IPS DF 4.7 (cell line): Measurements from ENCODE around the gene LYPD5.
A peak's percentile ranks its signal among the peaks of the same experiment; 100 is the strongest.
"Not testable (repeated sequence)": the region's sequence is repeated elsewhere in the genome, so short reads cannot be mapped to it uniquely, and the experiment has no call there.

Experiments
- DNase-seq: peaks from one replicate; pipeline ENCODE4 v3.0.0-alpha.2; 2013; ENCODE audit warnings: low spot score; ENCODE audit errors: extremely low read depth

The LYPD5 gene

DNA sequence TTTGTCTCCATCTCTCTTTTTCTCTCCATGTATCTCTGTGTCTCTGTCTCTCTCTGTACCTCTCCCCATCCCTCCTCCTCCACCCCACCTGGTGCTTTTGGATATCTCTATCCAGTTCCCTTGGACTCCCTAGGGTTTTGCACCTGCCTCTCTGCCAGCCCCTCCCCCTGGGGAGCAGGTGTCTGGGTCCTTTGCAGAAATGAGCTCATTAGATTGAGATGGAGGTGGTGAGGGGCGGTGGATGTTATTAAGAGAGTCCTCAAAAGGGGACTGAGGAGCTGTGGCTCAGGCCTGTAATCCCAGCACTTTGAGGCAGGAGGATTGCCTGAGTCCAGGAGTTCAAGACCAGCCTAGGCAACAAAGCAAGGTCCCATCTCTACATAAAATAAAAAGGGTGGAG, 23.6 kb downstream of the LYPD5 start:
- DNase-seq, result no peak

DNA sequence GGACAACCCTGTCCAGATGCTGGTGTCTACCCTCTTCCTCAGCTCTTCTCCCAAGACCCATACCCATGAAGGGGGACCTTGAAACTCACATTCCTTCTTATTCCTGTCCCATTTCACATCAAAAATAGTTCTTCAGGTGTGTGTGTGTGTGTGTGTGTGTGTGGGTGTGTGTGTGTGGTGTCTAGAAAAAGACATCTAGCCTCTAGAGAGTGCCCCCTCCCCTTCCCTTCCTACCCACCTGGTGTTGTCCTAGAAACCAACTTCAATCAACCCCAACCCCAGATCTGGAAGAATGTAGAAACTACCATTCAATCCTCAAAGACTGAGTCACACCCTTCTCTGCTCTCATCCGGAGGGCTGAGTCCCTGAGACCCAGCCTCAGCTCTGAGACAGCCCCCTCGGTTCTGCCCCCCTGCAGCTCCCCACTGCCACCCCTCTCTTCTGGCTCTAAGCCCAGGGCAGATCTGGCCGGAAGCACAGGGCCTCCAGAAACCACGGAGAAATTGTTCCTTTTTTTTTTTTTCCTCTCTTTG, 25.0 kb downstream of the LYPD5 start:
- DNase-seq, result no peak

GRCh38 chr19:43776286-43776685, 26.0 kb downstream of the LYPD5 start:
- DNase-seq, result no peak

DNA sequence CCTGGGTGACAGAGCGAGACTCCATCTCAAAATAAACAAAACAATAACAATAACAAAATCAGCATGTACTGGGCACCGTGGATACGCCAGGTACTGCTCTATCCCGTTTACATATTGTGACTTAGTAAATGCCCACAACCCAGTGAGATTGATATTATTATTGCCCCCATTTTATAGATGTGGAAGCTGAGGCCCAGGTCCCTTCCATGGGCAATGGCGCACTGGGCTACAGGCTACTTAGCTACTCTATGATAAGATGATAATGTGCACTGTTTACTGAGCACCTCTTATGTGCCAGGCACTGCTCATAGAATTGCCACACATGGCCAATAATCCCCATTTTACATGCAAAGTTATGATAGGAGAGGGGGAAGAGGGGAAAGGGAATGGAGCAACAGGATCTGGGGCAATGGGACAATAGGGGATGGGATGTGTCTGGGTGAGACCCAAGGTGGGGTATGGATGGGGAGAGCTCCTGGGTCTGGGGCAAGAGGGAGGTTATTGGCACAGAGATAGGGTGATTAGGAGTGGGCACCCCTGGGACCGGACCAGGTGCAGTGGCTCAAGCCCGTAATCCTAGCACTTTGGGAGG, 26.9 kb downstream of the LYPD5 start:
- no peak for DNase-seq

GRCh38 chr19:43774940-43775258, 27.3 kb downstream of the LYPD5 start:
- DNase-seq, result not testable (repeated sequence)

DNA sequence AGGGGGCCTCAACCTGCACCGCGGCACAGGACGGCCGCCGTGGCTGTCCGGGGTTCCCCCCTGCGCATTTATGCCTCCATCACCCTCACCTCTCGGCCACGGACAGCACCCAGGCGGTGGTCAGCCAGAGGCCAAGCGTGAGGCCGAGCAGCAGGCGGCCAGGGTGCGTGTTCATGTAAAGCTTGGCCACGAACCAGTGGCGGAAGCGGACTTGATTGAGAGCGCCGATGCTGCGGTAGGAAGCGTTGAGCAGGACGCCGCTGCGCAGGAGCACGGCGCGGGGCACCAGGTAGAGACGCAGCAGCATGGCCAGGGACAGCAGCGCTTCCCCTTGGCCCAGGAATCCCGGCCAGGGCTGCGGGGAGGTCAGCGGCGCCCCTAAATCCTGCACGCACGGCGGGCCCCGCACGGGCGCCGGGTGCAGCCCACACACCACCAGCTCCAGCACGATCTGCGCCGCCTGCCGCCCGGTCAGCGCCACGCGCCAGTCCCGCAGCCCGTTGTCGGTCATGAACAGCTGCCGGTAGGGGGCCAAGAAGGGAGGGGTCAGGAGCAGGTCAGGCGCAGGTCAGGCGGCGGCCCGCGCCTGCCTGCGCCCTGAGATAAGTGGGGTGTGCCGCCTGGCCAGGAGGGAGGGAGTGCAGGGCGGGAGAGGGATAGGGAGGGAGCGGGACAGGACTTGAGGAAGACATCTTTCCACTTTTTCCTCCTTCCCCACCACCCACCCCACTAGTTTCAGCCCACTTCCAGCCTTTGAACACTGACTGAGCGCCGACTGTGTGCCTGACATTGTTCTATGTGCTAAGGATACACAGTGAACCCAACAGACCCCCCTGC, 27.9 kb downstream of the LYPD5 start:
- DNase-seq, result no peak

DNA sequence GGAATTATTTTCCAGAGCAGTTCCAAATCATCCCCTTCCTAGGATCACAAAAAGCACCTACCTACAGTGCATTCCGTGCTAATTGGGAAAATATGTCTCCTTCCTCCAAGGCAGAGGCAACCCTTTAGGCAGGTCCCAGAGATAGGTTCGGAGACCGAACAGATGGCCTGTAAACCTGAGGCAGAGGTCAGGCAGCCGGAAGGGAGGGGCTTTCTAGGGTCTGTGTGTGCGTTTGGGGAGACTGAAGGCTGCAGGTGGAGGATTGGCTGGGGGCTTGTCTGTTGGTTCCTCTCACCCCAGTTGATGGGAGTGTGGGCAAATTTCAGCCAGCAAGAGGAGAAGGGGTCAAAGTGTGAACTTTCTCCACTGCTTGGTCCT, 28.5 kb downstream of the LYPD5 start:
- DNase-seq, result no peak

DNA sequence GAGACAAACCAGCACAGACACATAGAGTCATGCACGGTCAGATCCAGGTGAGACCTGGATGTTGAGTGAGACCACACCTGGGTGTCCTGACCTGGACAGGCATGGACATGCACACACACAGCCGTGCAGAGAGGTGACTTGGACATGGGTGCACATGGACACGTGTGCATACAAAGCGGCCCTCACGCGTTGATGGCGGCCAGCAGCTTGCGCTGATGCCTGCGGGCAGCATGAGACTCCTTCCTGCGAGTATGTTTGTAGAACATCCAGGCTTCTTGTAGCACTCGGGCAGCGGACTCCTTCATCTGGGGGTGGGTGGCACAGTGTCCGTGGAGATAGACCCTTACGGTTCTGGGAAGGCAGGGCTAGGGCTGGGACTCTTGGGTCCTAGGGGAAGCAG, 33.0 kb downstream of the LYPD5 start:
- no peak for DNase-seq

DNA sequence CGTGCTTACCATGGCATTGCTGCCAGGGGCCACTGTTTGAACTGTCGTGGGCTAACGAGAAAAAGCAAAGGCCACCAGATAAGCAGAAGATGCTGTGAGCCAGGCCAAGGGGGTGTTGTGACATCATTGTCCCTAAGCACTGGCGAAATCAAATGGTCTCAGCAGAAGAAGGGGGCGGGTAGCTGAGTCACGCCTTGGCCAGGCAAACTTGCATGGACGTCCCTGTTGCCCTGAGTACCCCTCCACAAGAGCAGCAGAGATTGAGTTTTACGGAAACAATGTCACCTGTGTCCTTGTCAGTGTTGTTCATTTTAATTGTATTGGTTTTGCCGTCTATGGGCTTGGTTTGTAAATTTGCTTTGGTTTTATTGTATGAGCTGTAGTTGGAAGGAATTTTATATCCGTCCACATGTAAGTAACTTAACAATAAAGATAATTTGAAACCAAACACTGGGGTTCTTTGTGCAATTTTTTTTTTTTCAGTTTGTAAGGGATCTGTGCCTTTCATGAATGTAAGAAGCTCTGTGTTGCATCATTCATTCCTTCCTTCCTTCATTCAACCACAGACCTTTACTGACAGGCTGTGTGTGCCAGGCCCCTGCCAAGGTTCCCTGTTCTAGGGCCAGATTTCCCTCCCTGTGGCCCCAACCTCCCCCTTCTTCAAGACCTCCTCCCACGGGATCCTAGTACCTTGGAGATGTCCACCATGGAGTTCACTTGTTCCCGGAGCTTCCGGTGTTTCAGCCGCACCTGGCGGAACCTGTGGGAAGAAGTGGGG, 33.8 kb downstream of the LYPD5 start:
- no peak for DNase-seq

DNA sequence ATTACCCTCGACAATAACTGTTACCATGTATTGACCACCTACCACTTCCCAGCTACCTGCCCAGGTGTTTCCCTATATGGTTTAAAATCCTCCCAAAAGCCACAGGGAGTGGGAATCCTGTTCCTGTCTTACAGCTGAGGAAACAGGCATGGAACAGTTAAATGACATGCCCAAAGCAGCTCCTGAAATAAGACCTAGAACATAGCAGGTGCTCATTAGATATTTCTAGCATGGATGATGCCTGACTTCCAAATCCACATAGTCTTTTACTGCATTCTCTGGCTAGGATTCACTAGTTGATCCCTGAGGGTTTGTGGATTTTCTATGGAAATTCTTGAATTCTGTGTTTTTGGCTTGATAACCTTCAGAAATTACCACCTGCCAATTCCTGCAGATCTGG, 34.4 kb downstream of the LYPD5 start:
- DNase-seq, result no peak

GRCh38 chr19:43767316-43767715, 34.9 kb downstream of the LYPD5 start:
- no peak for DNase-seq

DNA sequence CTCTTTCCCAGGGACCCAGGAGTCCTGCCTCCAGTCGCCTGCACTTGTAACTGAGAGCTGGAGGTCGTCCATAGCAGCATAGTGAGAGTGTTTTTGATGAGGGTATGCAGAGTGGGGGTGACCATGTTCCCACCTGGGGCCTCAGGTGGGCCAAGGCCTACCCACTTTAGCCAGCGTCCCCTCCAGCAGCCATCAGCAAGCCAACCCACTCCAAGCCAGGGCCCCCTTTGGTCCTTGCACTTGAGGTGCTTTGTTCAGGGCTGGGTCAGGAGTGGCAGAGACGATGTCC, 35.5 kb downstream of the LYPD5 start:
- no peak for DNase-seq

DNA sequence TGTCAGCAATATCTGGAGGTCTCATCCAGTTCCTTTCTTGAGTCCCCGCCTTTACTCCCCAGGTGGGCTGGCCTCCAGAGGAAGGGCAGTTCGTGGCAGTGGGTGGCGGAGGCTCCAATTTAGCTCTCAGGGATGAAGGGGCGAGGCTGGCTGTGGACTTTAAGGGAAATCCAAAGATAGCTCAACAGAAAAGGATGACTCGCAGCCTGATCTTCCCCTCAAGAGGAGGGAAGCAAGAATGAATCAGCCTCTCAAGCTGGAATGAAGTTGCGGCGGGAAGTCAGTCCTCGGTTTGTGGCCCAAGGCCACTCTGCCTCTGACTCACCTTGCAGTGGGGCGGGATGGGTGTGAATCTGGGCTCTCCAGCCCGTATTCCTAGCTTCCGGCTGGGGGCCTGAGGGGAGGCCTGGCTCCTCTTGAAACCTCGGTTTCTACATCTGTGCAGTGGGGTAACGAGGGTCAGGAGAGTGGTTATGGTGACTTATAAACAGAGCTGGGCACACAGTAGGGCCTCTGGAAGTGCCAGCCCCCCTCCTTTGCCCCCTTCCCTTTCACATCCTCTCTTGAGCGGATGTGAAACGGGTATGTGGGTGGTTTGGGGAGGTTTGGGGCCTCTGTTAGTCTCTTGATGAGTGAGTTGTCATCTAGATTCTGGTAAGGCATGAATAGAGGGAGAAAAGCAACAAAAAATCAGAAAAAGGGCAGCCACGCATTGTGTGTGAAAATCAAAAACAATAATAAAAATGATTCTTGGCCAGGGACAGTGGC, 37.0 kb downstream of the LYPD5 start:
- no peak for DNase-seq

DNA sequence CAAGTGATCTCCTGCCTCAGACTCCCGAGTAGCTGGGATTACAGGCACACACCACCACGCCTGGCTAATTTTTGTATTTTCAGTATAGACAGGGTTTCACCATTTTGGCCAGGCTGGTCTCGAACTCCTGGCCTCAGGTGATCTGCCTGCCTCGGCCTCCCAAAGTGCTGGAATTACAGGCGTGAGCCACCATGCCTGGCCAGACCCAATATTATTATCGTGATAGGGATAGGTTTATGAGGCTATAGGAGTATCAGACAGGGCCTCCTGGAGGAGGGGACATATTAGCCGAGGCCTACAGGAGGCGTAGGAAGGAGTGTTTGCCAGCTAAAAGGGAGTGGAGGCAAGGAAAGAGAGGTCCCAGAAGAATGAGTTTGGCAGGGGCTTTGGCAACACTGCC, 37.6 kb downstream of the LYPD5 start:
- not testable (repeated sequence) for DNase-seq

- DNase-seq, result no peak
Observed at GRCh38 chr19:43763473-43763939, 38.7 kb downstream of the LYPD5 start.

GRCh38 chr19:43762814-43763213, 39.4 kb downstream of the LYPD5 start:
- DNase-seq, result no peak

DNA sequence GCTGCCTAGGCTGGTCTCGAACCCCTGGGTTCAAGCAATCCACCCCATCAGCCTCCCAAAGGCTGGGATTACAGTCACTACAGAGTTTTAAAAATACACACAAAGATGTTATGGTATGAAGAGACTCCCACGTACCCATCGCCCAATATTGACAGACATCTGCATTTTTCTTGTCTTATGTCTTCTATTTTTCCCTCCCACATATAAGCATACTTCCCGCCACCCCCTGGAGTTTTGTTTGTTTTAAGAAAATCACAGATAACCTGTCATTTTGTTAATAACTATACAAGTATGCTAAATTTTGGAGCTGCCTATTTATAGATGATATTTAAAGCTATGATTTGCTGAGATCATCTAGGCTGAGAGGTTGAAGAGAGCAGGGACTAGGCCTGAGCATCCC, 41.3 kb downstream of the LYPD5 start:
- DNase-seq, result no peak

GRCh38 chr19:43759515-43759914, 42.7 kb downstream of the LYPD5 start:
- no peak for DNase-seq

- DNase-seq, result no peak
Observed at GRCh38 chr19:43755256-43755801, 46.9 kb downstream of the LYPD5 start.

DNA sequence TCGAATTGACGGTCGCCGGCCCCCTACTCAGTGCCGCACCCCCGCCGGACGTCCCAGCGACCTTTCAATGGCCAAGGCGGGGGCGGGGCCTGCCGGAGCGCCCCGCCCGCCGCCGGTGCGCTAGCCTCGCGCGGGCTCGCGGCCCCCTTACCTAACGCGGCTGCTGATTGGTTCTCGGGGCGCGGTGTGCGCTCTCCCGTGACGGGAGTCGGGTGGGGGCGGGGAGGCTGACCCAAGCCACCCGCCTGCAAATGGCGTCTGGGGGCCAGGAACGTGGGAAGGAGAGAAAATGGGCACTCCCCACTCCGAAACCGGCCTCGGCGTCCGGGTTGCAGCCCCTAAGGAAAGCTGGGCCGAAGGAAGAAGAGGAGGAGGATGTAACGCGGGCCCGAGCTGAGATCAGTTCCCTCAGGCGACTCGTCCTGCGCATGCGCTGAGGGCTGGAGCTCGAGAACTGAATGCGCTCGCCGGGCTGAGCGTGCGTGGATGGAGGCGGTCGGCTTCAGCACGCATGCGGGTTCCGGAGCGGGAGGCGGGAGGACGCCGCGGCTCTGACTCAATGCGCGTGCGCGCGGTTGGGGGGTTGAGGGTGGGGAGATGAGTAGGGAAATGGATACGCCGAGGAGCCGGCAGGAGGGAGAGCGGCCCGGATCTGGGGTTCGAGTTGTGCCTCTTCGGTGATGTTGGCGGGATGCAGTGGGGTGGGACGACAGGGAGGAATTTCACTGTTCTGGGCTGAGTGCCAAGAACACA, 47.6 kb downstream of the LYPD5 start, which contains the start of gene SMG9:
TSS of gene SMG9 (minus strand) at position 460 of the 753 bp plus-strand sequence. CDS start 4,221 bp downstream, outside the sequence.
- DNase-seq, result peak; percentile 68

GRCh38 chr19:43754253-43754502, 48.1 kb downstream of the LYPD5 start:
- DNase-seq, result no peak
